GM19395 (cell line): ENCODE results near the gene SGIP1.
"Not testable (repeated sequence)": the region's sequence is repeated elsewhere in the genome, so short reads cannot be mapped to it uniquely, and the experiment has no call there.

Experiments used
- ATAC-seq: cut with Tn5 transposase; IDR thresholded peaks from one replicate; pipeline ENCODE4 v1.9.1; 2021; ENCODE audit warnings: mild to moderate bottlenecking, moderate library complexity; ENCODE audit not compliant: unreplicated experiment

The SGIP1 gene

DNA sequence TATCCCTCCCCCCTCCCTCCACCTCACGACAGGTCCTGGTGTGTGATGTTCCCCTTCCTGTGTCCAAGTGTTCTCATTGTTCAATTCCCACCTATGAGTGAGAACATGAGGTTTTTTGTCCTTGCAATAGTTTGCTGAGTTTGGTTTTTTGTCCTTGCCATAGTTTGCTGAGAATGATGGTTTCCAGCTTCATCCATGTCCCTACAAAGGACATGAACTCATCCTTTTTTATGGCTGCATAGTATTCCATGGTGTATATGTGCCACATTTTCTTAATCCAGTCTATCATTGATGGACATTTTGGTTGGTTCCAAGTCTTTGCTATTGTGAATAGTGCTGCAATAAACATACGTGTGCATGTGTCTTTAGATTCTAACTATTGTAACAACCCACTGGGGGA, 261.9 kb downstream of the SGIP1 start:
- not testable (repeated sequence) for ATAC-seq
